NOMO-1 treated with dmso at 0.1 percent for 144 hours (cell line): Measurements from ENCODE around the gene SULT1C4.
"Not testable (repeated sequence)": the region's sequence is repeated elsewhere in the genome, so short reads cannot be mapped to it uniquely, and the experiment has no call there.

ENCODE experiments used
- DNase-seq: peaks from one replicate; lab custom pipeline; 2025; ENCODE audit not compliant: unreplicated experiment; lab: John Stamatoyannopoulos, UW

The SULT1C4 gene

GRCh38 chr2:108412995-108413710, 35.4 kb downstream of the SULT1C4 start:
- DNase-seq = no peak

- DNase-seq = no peak
Measured at GRCh38 chr2:108413711-108414095, 35.9 kb downstream of the SULT1C4 start.

- DNase-seq = no peak
Measured at GRCh38 chr2:108414256-108414876, 36.6 kb downstream of the SULT1C4 start.

- no peak for DNase-seq
Measured at GRCh38 chr2:108414945-108415344, 37.2 kb downstream of the SULT1C4 start.

- no peak for DNase-seq
Measured at GRCh38 chr2:108417254-108417653, 39.5 kb downstream of the SULT1C4 start.

- DNase-seq = no peak
Measured at GRCh38 chr2:108418416-108418815, 40.7 kb downstream of the SULT1C4 start.

GRCh38 chr2:108423067-108423466, 45.3 kb downstream of the SULT1C4 start:
- no peak for DNase-seq

- no peak for DNase-seq
Measured at GRCh38 chr2:108423502-108424251, 45.9 kb downstream of the SULT1C4 start.

- no peak for DNase-seq
Measured at GRCh38 chr2:108428286-108429009, 50.7 kb downstream of the SULT1C4 start.

GRCh38 chr2:108435578-108435977, 57.8 kb downstream of the SULT1C4 start:
- DNase-seq = not testable (repeated sequence)

- DNase-seq = no peak
Measured at GRCh38 chr2:108436976-108437375, 59.2 kb downstream of the SULT1C4 start.
